OCI-M2 (cell line): ENCODE measurements around the gene OPRL1.

Experiments used
- DNase-seq: peaks from one replicate; lab custom pipeline; 2025; ENCODE audit not compliant: unreplicated experiment; lab: John Stamatoyannopoulos, UW

Gene OPRL1

GRCh38 chr20:64070244-64070993, 9.5 kb upstream of the OPRL1 start:
- no peak for DNase-seq

- no peak for DNase-seq
These were observed 8.2 kb upstream of the OPRL1 start for GRCh38 chr20:64071341-64072332.

- no peak for DNase-seq
These were observed 7.3 kb upstream of the OPRL1 start for GRCh38 chr20:64072498-64073063.

- no peak for DNase-seq
These were observed 6.3 kb upstream of the OPRL1 start for GRCh38 chr20:64073476-64074183.

- no peak for DNase-seq
These were observed 5.6 kb upstream of the OPRL1 start for GRCh38 chr20:64074184-64074789.

- no peak for DNase-seq
These were observed 4.9 kb upstream of the OPRL1 start for GRCh38 chr20:64074963-64075362.

GRCh38 chr20:64075556-64075955, 4.3 kb upstream of the OPRL1 start:
- no peak for DNase-seq

GRCh38 chr20:64076061-64076997, 3.6 kb upstream of the OPRL1 start:
- DNase-seq, result no peak

GRCh38 chr20:64077094-64077493, 2.8 kb upstream of the OPRL1 start:
- DNase-seq, result no peak

GRCh38 chr20:64077541-64077875, 2.4 kb upstream of the OPRL1 start:
- DNase-seq, result no peak

- DNase-seq, result no peak
These were observed 1.9 kb upstream of the OPRL1 start for GRCh38 chr20:64077876-64078551.

GRCh38 chr20:64078934-64079272, 979 bp upstream of the OPRL1 start:
- DNase-seq, result no peak

- no peak for DNase-seq
These were observed 439 bp upstream of the OPRL1 start, which contains the start of gene RGS19 for GRCh38 chr20:64079273-64080012. Gene RGS19, minus strand, starts transcription at chr20:64079518. Its CDS starts 2,632 bp downstream, at chr20:64076886.

- no peak for DNase-seq
These were observed 1.1 kb downstream of the OPRL1 start for GRCh38 chr20:64080813-64081623.

- no peak for DNase-seq
These were observed 1.7 kb downstream of the OPRL1 start for GRCh38 chr20:64081624-64081964.

GRCh38 chr20:64082126-64082731, 2.3 kb downstream of the OPRL1 start:
- DNase-seq, result no peak

- no peak for DNase-seq
These were observed 3.0 kb downstream of the OPRL1 start for GRCh38 chr20:64082820-64083377.
